HepG2 (cell line): ENCODE data around the gene CDR2L. TPM values are rescaled to one million over a fixed set of nuclear protein-coding genes. Genes with fewer than 3 reads are reported as not detected.

ENCODE experiments used
- CBFB ChIP-seq: sonication (generic); formaldehyde crosslinking; IDR thresholded peaks from 2 replicates; pipeline ENCODE4 v1.4.0; 2020; ENCODE audit warnings: missing genetic modification reagents
- FOXP1 ChIP-seq, 2 experiments: fragments of 450-650 bp in 1 of 2; IDR thresholded peaks; 2 replicates each; pipeline ENCODE4 v1.6.1; 2017 to 2018; ENCODE audit warnings: antibody characterized with exemption in 1 of 2
- GATAD2A ChIP-seq: IDR thresholded peaks from 2 replicates; pipeline ENCODE4 v1.6.1; 2016
- KDM3A ChIP-seq: IDR thresholded peaks from 2 replicates; pipeline ENCODE4 v1.6.1; 2018; ENCODE audit warnings: low read depth, missing compliant biosample characterization
- KMT2A ChIP-seq: sonication (generic); formaldehyde crosslinking; IDR thresholded peaks from 2 replicates; pipeline ENCODE4 v1.4.0; 2020; ENCODE audit warnings: missing genetic modification reagents
- NFE2 ChIP-seq: sonication (generic); formaldehyde crosslinking; IDR thresholded peaks from 2 replicates; pipeline ENCODE4 v1.4.0; 2020; ENCODE audit warnings: missing genetic modification reagents
- POGK ChIP-seq: sonication (generic); formaldehyde crosslinking; conservative IDR thresholded peaks from 2 replicates; pipeline ENCODE4 v1.8.0; 2022; ENCODE audit warnings: mild to moderate bottlenecking, moderate library complexity, missing genetic modification reagents
- RORA ChIP-seq: sonication (generic); formaldehyde crosslinking; IDR thresholded peaks from 2 replicates; pipeline ENCODE4 v1.5.0; 2020; ENCODE audit warnings: mild to moderate bottlenecking, missing genetic modification reagents, moderate library complexity
- TCF7 ChIP-seq: sonication (generic); IDR thresholded peaks from 2 replicates; pipeline ENCODE4 v1.6.1; 2016; ENCODE audit warnings: antibody characterized with exemption, low read depth
- TFAP4 ChIP-seq: sonication (generic); IDR thresholded peaks from 2 replicates; pipeline ENCODE4 v1.6.1; 2016; ENCODE audit warnings: low read depth, borderline replicate concordance
- ZGPAT ChIP-seq: IDR thresholded peaks from 2 replicates; pipeline ENCODE4 v1.6.1; 2016; ENCODE audit warnings: mild to moderate bottlenecking
- ZNF136 ChIP-seq: sonication (generic); formaldehyde crosslinking; IDR thresholded peaks from 2 replicates; pipeline ENCODE4 v1.8.1; 2022; ENCODE audit warnings: low read depth, mild to moderate bottlenecking, moderate library complexity, missing genetic modification reagents
- ZNF235 ChIP-seq: sonication (generic); formaldehyde crosslinking; IDR thresholded peaks from 2 replicates; pipeline ENCODE4 v1.8.1; 2023; ENCODE audit warnings: mild to moderate bottlenecking, missing genetic modification reagents, borderline replicate concordance
- ZNF550 ChIP-seq: sonication (generic); formaldehyde crosslinking; IDR thresholded peaks from 2 replicates; pipeline ENCODE4 v1.4.0; 2020; ENCODE audit warnings: mild to moderate bottlenecking, missing genetic modification reagents, borderline replicate concordance
- ZNF570 ChIP-seq: sonication (generic); formaldehyde crosslinking; IDR thresholded peaks from 2 replicates; pipeline ENCODE4 v1.4.0; 2020; ENCODE audit warnings: mild to moderate bottlenecking, missing genetic modification reagents, borderline replicate concordance
- ZNF678 ChIP-seq: sonication (generic); formaldehyde crosslinking; IDR thresholded peaks from 2 replicates; pipeline ENCODE4 v1.4.0; 2020; ENCODE audit warnings: mild to moderate bottlenecking, missing genetic modification reagents
- polyA plus RNA-seq, 8 experiments: library from polyadenylated mRNA; depleted of rRNA in 3 of 8; stranded (reverse) in 7 of 8; unstranded in 1 of 8; fragments of >200 nt; fragmentation: Illumina TruSeq in 4 of 8; extraction: Trizol in 4 of 8; gene quantifications; 2 replicates each; pipeline versions ENCODE4 v1.2.1 to v1.2.3, GENCODE V29; 2011 to 2016; ENCODE audit warnings: low read depth in 4 of 8, missing spikeins in 1 of 8, mixed read lengths in 1 of 8; ENCODE audit not compliant: insufficient read depth in 1 of 8
- total RNA-seq, 5 experiments: library from RNA; depleted of rRNA; stranded (reverse); fragments of >200 nt; fragmentation: Illumina TruSeq; extraction: Trizol; gene quantifications; 2 replicates each; pipeline ENCODE4 v1.2.3, GENCODE V29; 2016; ENCODE audit warnings: low read depth in 1 of 5
- TF ChIP-seq, protein P1 (sequence below): sonication (generic); formaldehyde crosslinking; conservative IDR thresholded peaks from 2 replicates; pipeline ENCODE4 v1.4.0; 2020; ENCODE audit warnings: mild to moderate bottlenecking, missing genetic modification reagents, moderate library complexity
- TF ChIP-seq, protein P2 (sequence below): IDR thresholded peaks from 2 replicates; pipeline ENCODE4 v1.6.1; 2016; ENCODE audit warnings: low read depth
- TF ChIP-seq, protein P3 (sequence below): IDR thresholded peaks from 2 replicates; pipeline ENCODE4 v1.6.1; 2018; ENCODE audit warnings: missing genetic modification reagents, mild to moderate bottlenecking, missing compliant biosample characterization

The CDR2L gene
- total and polyA plus RNA-seq, 2 of the 13 experiments (the other 11 are each of a cell fraction or from before 2014, with no cell fraction given): 1.9 to 2.1 TPM

GRCh38 chr17:75012346-75013091 is 25.1 kb downstream of the CDR2L start, which contains the start of gene MRPL58 (continued):
- TF ChIP-seq, protein P1, sequence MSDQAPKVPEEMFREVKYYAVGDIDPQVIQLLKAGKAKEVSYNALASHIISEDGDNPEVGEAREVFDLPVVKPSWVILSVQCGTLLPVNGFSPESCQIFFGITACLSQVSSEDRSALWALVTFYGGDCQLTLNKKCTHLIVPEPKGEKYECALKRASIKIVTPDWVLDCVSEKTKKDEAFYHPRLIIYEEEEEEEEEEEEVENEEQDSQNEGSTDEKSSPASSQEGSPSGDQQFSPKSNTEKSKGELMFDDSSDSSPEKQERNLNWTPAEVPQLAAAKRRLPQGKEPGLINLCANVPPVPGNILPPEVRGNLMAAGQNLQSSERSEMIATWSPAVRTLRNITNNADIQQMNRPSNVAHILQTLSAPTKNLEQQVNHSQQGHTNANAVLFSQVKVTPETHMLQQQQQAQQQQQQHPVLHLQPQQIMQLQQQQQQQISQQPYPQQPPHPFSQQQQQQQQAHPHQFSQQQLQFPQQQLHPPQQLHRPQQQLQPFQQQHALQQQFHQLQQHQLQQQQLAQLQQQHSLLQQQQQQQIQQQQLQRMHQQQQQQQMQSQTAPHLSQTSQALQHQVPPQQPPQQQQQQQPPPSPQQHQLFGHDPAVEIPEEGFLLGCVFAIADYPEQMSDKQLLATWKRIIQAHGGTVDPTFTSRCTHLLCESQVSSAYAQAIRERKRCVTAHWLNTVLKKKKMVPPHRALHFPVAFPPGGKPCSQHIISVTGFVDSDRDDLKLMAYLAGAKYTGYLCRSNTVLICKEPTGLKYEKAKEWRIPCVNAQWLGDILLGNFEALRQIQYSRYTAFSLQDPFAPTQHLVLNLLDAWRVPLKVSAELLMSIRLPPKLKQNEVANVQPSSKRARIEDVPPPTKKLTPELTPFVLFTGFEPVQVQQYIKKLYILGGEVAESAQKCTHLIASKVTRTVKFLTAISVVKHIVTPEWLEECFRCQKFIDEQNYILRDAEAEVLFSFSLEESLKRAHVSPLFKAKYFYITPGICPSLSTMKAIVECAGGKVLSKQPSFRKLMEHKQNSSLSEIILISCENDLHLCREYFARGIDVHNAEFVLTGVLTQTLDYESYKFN (CRISPR knock-in tag): peak; percentile 68
- TF ChIP-seq TCF7 (no peak), ZNF550 (CRISPR knock-in tag) (peak; percentile 70; the same call in 1 of the 2 replicates), POGK (CRISPR knock-in tag) (peak; percentile 98), ZNF570 (no peak), FOXP1 (IDR thresholded peaks at IDR 0.05) (no peak), FOXP1 (CRISPR knock-in tag; IDR thresholded peaks at IDR 0.05) (peak; percentile 26; the same call in 1 of the 2 replicates), GATAD2A (CRISPR knock-in tag) (peak; percentile 80), KDM3A (CRISPR knock-in tag) (peak; percentile 99), KMT2A (CRISPR knock-in tag) (peak; percentile 94), TFAP4 (peak; percentile 69; the same call in 1 of the 2 replicates), ZNF678 (CRISPR knock-in tag) (peak; percentile 92; the same call in 1 of the 2 replicates), CBFB (CRISPR knock-in tag) (peak; percentile 97), NFE2 (CRISPR knock-in tag) (no peak), RORA (CRISPR knock-in tag) (no peak), ZGPAT (CRISPR knock-in tag) (peak; percentile 99), ZNF235 (peak; percentile 97; the same call in 1 of the 2 replicates), ZNF136 (CRISPR knock-in tag) (no peak)
- TF ChIP-seq, protein P2, sequence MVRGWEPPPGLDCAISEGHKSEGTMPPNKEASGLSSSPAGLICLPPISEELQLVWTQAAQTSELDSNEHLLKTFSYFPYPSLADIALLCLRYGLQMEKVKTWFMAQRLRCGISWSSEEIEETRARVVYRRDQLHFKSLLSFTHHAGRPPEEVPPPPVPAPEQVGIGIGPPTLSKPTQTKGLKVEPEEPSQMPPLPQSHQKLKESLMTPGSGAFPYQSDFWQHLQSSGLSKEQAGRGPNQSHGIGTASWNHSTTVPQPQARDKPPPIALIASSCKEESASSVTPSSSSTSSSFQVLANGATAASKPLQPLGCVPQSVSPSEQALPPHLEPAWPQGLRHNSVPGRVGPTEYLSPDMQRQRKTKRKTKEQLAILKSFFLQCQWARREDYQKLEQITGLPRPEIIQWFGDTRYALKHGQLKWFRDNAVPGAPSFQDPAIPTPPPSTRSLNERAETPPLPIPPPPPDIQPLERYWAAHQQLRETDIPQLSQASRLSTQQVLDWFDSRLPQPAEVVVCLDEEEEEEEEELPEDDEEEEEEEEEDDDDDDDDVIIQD (CRISPR knock-in tag): no peak; the same call in none of the 2 replicates
- TF ChIP-seq, protein P3, sequence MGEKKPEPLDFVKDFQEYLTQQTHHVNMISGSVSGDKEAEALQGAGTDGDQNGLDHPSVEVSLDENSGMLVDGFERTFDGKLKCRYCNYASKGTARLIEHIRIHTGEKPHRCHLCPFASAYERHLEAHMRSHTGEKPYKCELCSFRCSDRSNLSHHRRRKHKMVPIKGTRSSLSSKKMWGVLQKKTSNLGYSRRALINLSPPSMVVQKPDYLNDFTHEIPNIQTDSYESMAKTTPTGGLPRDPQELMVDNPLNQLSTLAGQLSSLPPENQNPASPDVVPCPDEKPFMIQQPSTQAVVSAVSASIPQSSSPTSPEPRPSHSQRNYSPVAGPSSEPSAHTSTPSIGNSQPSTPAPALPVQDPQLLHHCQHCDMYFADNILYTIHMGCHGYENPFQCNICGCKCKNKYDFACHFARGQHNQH (CRISPR knock-in tag): peak; percentile 99
